ENCODE results near the gene C9orf78. TPM values are rescaled to one million over a fixed set of nuclear protein-coding genes. Genes with fewer than 3 reads are reported as not detected.
A peak's percentile ranks its signal among the peaks of the same experiment; 100 is the strongest.

Gene C9orf78
- total and polyA plus RNA-seq, 9 of the 15 experiments (the other 6 are each of a cell fraction or from before 2014, with no cell fraction given): 94.6 to 266 (median 202) TPM

DNA sequence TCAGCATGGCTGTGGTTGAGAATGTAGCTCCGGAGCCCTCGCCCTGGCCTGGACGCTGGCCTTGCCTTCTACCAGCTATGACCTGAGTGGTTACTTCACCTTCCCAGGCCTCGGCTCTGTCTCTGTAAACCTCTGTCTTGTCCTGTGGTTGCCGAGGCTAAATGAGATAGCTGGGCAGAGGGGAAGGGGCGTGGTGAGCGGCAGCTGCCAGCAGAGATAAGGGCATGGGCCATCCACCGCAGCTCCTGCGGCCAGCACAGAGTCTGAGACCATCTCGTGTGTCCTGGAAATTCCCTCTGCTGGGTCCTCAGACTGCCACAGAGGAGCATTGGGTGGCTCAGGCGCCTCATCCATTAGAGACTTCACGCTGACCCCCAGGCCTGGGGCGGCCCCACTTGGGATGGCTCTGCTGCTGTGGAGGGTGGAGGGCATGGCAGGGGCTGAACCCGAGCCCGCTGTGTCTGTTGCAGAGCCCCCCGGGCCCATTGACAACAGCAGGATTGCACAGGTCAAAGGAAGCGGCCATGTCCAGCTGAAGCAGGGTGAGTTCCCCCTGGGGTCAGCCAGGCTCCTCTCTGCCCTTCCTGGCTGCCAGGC lies 44.1 kb upstream of the C9orf78 start (continued):
- TF ChIP-seq, protein P1, sequence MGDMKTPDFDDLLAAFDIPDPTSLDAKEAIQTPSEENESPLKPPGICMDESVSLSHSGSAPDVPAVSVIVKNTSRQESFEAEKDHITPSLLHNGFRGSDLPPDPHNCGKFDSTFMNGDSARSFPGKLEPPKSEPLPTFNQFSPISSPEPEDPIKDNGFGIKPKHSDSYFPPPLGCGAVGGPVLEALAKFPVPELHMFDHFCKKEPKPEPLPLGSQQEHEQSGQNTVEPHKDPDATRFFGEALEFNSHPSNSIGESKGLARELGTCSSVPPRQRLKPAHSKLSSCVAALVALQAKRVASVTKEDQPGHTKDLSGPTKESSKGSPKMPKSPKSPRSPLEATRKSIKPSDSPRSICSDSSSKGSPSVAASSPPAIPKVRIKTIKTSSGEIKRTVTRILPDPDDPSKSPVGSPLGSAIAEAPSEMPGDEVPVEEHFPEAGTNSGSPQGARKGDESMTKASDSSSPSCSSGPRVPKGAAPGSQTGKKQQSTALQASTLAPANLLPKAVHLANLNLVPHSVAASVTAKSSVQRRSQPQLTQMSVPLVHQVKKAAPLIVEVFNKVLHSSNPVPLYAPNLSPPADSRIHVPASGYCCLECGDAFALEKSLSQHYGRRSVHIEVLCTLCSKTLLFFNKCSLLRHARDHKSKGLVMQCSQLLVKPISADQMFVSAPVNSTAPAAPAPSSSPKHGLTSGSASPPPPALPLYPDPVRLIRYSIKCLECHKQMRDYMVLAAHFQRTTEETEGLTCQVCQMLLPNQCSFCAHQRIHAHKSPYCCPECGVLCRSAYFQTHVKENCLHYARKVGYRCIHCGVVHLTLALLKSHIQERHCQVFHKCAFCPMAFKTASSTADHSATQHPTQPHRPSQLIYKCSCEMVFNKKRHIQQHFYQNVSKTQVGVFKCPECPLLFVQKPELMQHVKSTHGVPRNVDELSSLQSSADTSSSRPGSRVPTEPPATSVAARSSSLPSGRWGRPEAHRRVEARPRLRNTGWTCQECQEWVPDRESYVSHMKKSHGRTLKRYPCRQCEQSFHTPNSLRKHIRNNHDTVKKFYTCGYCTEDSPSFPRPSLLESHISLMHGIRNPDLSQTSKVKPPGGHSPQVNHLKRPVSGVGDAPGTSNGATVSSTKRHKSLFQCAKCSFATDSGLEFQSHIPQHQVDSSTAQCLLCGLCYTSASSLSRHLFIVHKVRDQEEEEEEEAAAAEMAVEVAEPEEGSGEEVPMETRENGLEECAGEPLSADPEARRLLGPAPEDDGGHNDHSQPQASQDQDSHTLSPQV (IDR thresholded peaks at IDR 0.05): no peak
- TF ChIP-seq PURB (CRISPR knock-in tag; IDR thresholded peaks at IDR 0.05; ENCODE audit: low read depth) (no peak), ZNF224 (CRISPR knock-in tag; IDR thresholded peaks at IDR 0.05) (no peak), FOXK2 (conservative IDR thresholded peaks at IDR 0.05 in 1 of 2, IDR thresholded peaks at IDR 0.05 in 1 of 2; ENCODE audit: low read depth in 2 of 2) (no peak), ZNF785 (CRISPR knock-in tag; IDR thresholded peaks at IDR 0.05) (no peak), PML (IDR thresholded peaks at IDR 0.05; ENCODE audit: low read length) (no peak), KDM2B (CRISPR knock-in tag; IDR thresholded peaks at IDR 0.05) (no peak), DMBX1 (CRISPR knock-in tag; IDR thresholded peaks at IDR 0.05; ENCODE audit: borderline replicate concordance) (no peak), POLR3G (IDR thresholded peaks at IDR 0.05; ENCODE audit: extremely low read depth, insufficient read length, insufficient replicate concordance) (no peak), CHD1 (IDR thresholded peaks at IDR 0.05; ENCODE audit: low read length) (no peak), SIN3A (IDR thresholded peaks at IDR 0.05; ENCODE audit: borderline replicate concordance in 2 of 2, control insufficient read depth in 1 of 2, low read depth in 2 of 2, low read length in 2 of 2) (0 out of 4 replicates have a peak, but pooled peaks of 1 of the 2 experiments have one; percentile 2), KLF13 (tag; IDR thresholded peaks at IDR 0.05; ENCODE audit: borderline replicate concordance, low read depth) (peak; percentile 98), ERF (CRISPR knock-in tag; IDR thresholded peaks at IDR 0.05) (no peak; the same call in 1 of the 2 replicates), ATF1 (CRISPR knock-in tag; IDR thresholded peaks at IDR 0.05) (no peak), ATF1 (tag; IDR thresholded peaks at IDR 0.05) (no peak), ETV5 (CRISPR knock-in tag; IDR thresholded peaks at IDR 0.05; ENCODE audit: low read depth) (no peak), FOXP1 (CRISPR knock-in tag; IDR thresholded peaks at IDR 0.05) (no peak), CBX3 (IDR thresholded peaks at IDR 0.05; ENCODE audit: borderline replicate concordance in 1 of 2, low read length in 2 of 2) (no peak)
- TF ChIP-seq, protein P2, sequence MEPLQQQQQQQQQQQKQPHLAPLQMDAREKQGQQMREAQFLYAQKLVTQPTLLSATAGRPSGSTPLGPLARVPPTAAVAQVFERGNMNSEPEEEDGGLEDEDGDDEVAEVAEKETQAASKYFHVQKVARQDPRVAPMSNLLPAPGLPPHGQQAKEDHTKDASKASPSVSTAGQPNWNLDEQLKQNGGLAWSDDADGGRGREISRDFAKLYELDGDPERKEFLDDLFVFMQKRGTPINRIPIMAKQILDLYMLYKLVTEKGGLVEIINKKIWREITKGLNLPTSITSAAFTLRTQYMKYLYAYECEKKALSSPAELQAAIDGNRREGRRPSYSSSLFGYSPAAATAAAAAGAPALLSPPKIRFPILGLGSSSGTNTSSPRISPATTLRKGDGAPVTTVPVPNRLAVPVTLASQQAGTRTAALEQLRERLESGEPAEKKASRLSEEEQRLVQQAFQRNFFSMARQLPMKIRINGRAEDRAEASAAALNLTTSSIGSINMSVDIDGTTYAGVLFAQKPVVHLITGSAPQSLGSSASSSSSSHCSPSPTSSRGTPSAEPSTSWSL (CRISPR knock-in tag; IDR thresholded peaks at IDR 0.05; ENCODE audit: borderline replicate concordance): no peak
- TF ChIP-seq, protein P3, sequence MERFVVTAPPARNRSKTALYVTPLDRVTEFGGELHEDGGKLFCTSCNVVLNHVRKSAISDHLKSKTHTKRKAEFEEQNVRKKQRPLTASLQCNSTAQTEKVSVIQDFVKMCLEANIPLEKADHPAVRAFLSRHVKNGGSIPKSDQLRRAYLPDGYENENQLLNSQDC (CRISPR knock-in tag; IDR thresholded peaks at IDR 0.05): 0 out of 2 replicates have a peak, but pooled peaks have one; percentile 54
- TF ChIP-seq, protein P4, sequence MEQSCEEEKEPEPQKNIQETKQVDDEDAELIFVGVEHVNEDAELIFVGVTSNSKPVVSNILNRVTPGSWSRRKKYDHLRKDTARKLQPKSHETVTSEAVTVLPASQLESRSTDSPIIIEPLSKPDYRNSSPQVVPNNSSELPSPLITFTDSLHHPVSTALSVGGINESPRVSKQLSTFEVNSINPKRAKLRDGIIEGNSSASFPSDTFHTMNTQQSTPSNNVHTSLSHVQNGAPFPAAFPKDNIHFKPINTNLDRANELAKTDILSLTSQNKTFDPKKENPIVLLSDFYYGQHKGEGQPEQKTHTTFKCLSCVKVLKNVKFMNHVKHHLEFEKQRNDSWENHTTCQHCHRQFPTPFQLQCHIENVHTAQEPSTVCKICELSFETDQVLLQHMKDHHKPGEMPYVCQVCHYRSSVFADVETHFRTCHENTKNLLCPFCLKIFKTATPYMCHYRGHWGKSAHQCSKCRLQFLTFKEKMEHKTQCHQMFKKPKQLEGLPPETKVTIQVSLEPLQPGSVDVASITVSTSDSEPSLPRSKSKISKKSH (CRISPR knock-in tag; IDR thresholded peaks at IDR 0.05): no peak
